Measurements from ENCODE around the gene GALNTL6.
"Not testable (repeated sequence)": the region's sequence is repeated elsewhere in the genome, so short reads cannot be mapped to it uniquely, and the experiment has no call there.

The GALNTL6 gene

DNA sequence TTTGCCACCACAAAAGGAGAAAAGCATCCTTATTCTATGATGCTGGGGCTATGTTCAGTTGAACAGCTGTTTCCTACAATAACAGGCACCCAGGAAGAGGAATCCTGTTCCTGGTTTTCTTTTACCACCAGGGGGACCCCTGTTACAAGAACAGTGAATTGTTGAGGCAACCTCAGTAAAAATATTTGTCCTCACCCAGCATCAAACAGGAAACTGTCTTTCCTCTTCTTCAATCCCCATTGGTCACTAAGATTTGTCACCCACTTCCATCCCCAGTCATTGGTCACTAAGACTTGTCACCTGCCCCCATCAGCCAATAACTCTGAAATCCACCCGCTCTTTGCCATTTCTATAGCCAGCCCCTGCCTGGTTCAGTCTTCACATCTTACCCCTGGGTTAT is 1211.9 kb downstream of the GALNTL6 start:
- peak in 29 of 42 donors; percentile 21 to 85 (median 60) for DNase-seq
- intact Hi-C loops (cut with DNase I) = no loop called here

- intact Hi-C loops (cut with DNase I) = no loop called here
- no peak for DNase-seq
Measured at GRCh38 chr4:173037242-173037641, 1224.0 kb downstream of the GALNTL6 start.

- intact Hi-C loops (cut with DNase I) = no loop called here
- DNase-seq = no peak
Measured at GRCh38 chr4:173038192-173038896, 1225.1 kb downstream of the GALNTL6 start.

DNA sequence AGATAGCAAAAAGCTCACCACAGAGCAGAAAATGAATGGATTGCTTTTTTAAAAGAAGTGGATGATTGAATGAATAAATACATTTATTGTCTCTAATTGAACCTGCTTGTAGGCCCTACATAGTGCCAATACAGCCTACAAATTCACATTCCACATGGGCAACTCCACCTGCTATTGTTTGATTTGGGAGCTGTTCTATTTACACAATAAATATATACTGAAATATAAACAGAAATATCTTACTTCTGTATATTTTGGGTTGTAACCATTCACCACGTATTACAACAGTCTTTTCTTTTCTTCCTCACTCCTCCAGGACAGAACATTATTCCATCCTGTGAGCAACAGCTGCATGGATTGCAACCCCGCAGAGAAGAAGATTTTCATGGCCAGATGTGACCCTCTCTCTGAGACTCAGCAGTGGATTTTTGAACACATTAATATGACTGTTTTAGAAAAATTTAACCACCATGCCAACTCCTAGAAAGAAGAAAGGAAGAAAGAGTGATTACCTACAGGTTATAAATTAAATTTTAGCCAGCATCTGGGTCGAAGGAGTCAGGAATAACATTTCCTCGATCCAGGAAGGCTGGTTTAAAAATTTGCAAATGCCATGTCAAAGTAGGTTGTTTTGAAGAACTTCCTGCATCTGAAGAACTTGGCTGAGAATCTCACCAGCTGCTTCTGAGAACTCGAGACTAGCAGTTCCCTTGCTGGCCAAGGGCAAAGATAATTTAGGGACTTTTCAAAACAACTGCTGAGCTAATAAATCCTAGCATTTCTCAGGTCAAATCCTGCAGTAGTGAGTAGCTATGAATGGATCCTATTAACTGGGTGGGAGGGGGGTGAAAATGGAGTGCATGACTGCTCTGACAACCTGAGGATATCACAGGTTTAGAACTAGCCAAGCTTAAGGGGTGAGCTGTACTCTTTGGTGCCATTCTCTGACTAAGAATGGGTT is 1226.7 kb downstream of the GALNTL6 start:
- intact Hi-C loops (cut with DNase I) = no loop called here
- no peak for DNase-seq

DNA sequence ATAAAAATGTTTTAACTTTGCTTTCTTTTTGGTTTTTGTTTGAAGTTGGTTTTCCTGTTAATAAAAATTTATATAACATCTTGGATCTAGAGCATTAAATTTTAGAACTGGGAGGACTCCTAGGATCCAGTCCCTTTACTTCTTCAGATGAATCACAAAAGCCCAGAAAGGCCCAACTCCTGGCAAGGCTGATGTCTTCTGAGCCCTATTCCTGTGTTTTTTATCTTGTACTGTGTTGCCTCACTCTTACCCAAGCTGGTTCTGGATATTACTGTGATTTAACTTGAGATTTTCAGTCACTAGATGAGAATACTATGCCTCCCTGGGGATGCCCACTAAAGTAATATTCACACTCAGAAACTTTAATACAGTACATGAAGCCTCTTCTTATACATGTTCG is 1228.3 kb downstream of the GALNTL6 start:
- no peak for DNase-seq
- intact Hi-C loops (cut with DNase I) = no loop called here

- DNase-seq; intact Hi-C loops (cut with DNase I): not testable (repeated sequence)
Measured at GRCh38 chr4:173042139-173042538, 1228.9 kb downstream of the GALNTL6 start.

DNA sequence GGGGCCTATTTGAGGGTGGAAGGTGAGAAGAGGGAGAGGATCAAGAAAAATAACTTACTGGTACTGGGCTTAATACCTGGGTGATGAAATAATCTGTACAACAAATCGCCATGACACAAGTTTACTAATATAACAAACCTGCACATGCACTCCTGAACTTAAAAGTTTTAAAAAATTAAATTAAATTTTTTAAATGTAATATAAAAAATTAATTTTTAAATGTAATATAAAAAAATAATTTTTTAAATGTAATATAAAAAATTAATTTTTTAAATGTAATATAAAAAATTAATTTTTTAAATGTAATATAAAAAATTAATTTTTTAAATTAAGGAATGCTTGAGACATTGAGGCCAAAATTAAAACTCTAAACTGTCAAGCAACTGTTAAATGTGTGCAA is 1231.1 kb downstream of the GALNTL6 start:
- no peak for DNase-seq
- intact Hi-C loops (cut with DNase I) = no loop called here

GRCh38 chr4:173045571-173045970 is 1232.4 kb downstream of the GALNTL6 start:
- DNase-seq = no peak
- intact Hi-C loops (cut with DNase I) = no loop called here

DNA sequence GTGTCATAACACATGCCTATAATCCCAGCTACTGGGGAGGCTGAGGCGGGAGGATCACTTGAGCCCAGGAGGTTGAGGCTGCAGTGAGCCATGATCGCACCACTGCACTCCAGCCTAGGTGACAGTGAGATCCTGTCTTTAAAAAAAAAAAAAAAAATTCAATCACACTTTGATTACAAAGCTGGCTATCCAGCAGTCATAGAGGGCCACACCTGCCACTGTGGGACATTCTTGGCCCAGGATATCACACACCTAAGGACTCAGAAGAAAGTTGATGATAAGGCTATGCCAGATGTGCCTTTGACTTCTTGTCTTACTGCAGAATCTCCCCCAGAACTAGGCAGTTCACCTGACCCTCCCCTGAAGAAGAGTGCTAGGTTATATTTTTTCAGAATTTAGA is 1232.9 kb downstream of the GALNTL6 start:
- intact Hi-C loops (cut with DNase I) = no loop called here
- DNase-seq = no peak

GRCh38 chr4:173046818-173047217 is 1233.6 kb downstream of the GALNTL6 start:
- intact Hi-C loops (cut with DNase I) = no loop called here
- no peak for DNase-seq

DNA sequence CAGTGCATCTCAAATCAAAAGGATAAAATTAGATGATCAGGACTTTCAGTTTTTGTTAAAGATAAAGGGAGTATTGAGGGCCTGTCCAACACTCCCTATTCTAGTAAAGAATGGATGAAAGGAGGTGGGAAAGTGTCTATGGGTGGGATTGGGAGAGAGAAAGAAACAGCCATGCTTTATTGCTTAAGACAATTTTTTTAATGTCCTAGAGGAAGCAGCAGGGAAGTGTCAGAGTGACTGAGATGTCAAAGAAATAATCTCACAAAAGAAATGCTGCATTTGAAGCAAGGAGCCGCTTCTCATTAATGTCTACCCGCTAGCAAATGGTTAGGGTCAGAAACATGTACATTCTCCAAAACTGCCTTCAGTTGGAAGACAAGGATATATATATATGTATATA is 1238.0 kb downstream of the GALNTL6 start:
- intact Hi-C loops (cut with DNase I) = no loop called here
- no peak for DNase-seq

DNA sequence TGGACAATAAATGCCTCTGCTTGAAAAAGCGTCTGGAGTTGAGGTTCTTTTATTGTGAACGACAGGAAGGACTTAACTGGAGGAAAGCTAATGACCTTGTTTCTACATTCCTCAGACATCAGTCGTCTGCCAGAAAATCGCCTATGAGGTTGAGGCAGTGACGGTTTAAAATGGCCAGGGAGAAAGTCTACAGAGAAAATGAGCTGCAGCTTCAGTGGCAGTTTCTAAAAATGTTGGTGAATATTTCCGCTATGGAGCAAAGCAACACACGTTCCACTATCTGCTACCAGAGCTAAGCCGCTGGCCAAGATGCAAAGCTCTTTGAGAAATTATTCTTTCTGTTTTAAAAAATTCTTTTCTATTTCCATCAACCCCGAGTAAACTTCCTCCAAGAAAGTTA is 1238.5 kb downstream of the GALNTL6 start:
- intact Hi-C loops (cut with DNase I) = no loop called here
- DNase-seq = no peak

- no peak for DNase-seq
- intact Hi-C loops (cut with DNase I) = no loop called here
Measured at GRCh38 chr4:173052439-173052838, 1239.2 kb downstream of the GALNTL6 start.

GRCh38 chr4:173056271-173056670 is 1243.1 kb downstream of the GALNTL6 start:
- no peak for DNase-seq
- intact Hi-C loops (cut with DNase I) = no loop called here

- no peak for DNase-seq
- intact Hi-C loops (cut with DNase I) = no loop called here
Measured at GRCh38 chr4:173056710-173057109, 1243.5 kb downstream of the GALNTL6 start.

GRCh38 chr4:173057442-173057841 is 1244.2 kb downstream of the GALNTL6 start:
- intact Hi-C loops (cut with DNase I) = no loop called here

DNA sequence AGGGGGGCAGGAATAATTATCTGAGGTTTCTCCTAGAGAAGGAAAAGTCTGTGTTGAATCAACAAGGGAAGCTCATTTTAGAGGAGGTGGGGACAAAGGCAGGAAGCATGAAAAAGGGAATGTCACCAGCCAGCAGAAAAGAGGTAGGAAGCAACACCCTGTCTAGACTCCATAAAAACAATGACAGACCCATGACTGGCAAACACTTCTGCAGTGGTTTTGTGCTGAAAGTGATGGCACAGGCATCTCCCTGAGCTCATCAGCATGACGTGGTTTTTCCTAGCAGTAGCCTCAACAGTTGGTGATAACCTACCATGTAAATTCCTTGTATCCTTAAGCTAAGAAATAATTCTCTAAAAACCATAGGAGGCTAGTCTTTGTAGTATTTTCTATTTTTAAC is 1244.7 kb downstream of the GALNTL6 start:
- intact Hi-C loops (cut with DNase I) = no loop called here
- no peak for DNase-seq

More at GRCh38 chr4:173057442-173057841, 1244.2 kb downstream of the GALNTL6 start:
- no peak for DNase-seq

- no peak for DNase-seq
- intact Hi-C loops (cut with DNase I) = no loop called here
Measured at GRCh38 chr4:173061160-173061559, 1248.0 kb downstream of the GALNTL6 start.

DNA sequence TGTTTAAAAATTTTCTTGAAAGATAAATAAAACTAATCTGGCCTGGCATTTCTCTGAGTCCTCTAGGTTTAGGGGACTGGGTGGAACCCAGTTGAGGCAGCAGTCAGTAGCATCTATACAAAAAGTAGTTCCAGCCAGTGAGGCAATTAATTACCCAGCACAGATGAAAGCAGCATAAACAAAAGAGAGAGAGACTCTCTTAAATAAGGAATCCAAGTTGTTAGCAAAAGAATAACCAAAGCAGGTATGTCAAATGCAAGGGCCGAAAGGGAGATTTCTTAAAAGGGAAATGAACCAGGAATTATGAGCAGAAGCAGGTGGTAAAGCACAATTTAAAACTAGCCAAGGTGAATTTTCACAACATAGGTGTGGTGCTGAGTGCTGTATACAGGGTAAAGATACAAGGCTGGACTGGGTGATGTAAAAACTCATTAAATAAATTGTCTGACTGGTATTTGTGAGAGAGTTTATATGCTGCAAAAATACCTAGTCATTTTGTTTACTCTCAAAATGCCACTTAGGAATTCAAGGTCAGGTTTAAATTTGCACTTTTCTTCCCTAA is 1260.8 kb downstream of the GALNTL6 start:
- no peak for DNase-seq

GRCh38 chr4:173074501-173074946 is 1261.3 kb downstream of the GALNTL6 start:
- DNase-seq = no peak
- intact Hi-C loops (cut with DNase I) = no loop called here

More for the DNA sequence above, 1260.8 kb downstream of the GALNTL6 start:
- intact Hi-C loops (cut with DNase I) = no loop called here

Measured in head of caudate nucleus (tissue), 42 donors.